Measurements from ENCODE around the gene TCF25.
"Not testable (repeated sequence)": the region's sequence is repeated elsewhere in the genome, so short reads cannot be mapped to it uniquely, and the experiment has no call there.

TCF25 gene

GRCh38 chr16:89905511-89906139 lies 32.2 kb downstream of the TCF25 start:
- DNase-seq (ENCODE audit: low read depth) = no peak

GRCh38 chr16:89906140-89907025 lies 33.0 kb downstream of the TCF25 start:
- DNase-seq (ENCODE audit: low read depth) = no peak

DNA sequence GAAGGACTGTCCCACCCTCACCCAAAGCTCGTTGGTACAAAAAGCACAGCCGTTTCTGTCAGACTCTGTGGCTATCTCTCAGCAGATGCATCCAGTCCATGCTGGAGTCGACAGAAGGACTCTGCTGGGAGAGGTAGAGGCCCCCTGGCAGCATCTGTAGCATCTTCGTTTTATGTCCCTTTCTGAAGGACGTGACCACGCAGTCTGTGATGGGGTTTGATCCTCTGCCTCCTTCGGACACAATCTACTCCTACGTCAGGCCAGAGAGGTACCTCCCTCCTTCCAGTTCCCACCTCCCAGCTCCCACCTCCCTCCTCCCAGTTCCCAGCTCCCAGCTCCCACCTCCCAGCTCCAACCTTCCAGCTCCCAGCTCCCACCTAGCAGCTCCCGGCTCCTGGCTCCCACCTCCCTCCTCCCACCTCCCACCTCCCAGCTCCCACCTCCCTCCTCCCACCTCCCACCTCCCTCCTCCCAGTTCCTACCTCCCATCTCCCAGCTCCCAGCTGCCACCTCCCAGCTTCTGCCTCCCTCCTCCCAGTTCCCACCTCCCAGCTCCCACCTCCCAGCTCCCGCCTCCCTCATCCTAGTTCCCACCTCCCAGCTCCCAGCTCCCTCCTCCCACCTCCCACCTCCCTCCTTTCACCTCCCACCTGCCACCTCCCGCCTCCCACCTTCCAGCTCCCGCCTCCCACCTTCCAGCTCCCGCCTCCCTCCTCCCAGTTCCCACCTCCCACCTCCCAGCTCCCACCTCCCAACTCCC lies 33.8 kb downstream of the TCF25 start:
- DNase-seq (ENCODE audit: low read depth) = no peak

DNA sequence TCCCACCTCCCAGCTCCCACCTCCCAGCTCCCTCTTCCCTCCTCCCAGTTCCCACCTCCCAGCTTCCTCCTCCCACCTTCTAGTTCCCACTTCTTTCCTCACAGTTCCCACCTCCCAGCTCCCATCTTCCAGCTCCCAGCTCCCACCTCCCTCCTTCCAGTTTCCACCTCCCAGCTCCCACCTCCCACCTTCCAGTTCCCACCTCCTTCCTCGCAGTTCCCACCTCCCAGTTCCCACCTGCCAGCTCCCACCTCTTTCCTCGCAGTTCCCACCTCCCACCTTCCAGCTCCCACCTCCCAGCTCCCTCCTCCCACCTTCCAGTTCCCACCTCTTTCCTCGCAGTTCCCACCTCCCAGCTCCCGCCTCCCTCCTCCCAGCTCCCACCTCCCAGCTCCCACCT lies 34.8 kb downstream of the TCF25 start:
- no peak for DNase-seq (ENCODE audit: low read depth)

- no peak for DNase-seq (ENCODE audit: low read depth)
Observed at GRCh38 chr16:89909777-89910716, 36.7 kb downstream of the TCF25 start.

DNA sequence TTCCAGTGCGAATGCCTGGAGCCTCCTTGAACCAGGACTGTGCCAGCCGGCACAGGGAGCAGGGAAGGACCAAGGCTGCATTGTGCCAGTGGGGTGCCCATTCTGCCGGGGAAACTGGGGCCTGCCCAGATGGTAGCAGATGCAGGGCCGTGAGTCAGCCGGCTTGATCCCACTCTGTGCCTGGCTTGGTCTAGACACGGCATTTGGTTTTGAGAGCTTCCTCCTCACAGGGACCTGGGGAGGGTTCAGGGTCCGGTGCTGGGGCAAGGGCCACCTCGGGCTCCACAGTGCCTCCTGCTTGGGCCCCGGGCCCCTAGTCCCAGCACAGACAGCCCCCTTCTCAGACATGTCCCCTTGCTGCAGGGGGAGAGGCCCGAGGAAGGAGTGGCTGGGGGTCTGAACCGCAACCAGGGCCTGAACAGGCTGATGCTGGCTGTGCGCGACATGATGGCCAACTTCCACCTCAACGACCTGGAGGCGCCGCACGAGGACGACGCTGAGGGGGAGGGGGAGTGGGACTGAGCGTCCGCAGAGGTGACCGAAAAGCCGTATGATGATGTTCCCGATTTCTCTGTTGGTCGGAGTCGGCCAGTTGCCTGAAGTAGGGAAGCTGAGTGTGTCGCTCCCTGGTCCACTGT lies 37.4 kb downstream of the TCF25 start:
- DNase-seq (ENCODE audit: low read depth) = no peak

GRCh38 chr16:89911375-89911774 lies 38.0 kb downstream of the TCF25 start:
- DNase-seq (ENCODE audit: low read depth) = no peak

DNA sequence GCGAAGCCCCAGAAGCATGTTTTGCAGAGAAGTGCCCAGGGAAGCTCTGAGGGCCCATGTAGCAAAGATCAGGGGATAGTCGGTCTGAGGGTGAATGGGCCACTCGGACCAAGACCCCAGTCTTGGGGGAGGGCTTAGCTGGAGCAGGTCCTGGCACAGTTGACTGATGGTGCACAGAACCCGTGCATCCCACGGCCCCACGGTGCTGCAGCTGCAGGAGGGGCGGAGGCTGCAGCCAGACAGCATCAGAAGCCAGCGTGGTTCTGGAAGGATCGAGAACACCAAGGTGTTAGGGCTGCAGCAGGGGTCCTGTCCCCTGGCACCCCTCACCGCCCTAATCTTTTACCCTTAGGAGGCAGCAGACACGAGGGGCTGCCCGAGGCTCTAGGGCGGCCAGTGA lies 38.8 kb downstream of the TCF25 start:
- DNase-seq (ENCODE audit: low read depth) = no peak

- no peak for DNase-seq (ENCODE audit: low read depth)
Observed at GRCh38 chr16:89912627-89913026, 39.2 kb downstream of the TCF25 start.

DNA sequence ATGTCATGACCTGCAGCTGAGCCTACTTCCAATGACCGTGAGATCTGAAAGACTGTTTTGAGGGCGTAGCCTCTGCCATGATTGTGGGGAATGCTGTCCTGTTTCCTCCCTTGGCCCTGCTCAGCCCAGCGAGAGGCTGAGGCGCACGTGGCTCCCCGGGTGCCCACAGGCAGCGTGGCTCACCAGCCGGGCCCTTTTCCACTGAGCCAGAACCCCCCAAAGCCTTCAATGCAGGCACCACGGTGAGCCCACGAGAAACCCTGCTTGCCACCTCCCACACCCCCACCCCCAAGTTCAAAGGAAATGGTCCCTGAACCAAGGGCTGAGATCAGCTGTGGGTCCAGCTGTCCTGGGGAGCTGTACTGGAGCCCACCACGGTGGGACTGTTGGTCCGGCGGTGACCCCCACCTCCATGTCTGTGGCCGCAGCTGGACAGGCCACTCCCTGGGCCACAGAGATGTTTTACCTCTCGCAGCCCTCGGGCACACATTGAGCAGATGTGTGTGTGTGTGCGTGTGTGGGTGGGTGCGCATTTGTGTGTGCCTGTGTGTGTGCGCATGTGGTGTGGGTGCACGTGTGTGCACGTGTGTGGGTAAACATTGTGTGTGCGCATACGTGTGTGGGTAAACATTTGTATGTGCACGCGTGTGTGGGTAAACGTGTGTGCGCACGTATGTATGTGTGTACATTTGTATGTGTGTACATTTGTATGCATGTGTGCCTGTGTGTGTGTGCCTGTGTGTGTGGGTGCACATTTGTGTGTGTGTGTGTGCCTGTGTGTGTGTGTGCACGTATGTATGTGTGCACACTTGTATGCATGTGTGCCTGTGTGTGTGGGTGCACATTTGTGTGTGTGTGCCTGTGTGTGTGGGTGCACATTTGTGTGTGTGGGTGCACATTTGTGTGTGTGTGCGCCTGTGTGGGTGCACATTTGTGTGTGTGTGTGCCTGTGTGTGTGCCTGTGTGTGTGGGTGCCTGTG lies 40.3 kb downstream of the TCF25 start:
- no peak for DNase-seq (ENCODE audit: low read depth)

- DNase-seq (ENCODE audit: low read depth) = not testable (repeated sequence)
Observed at GRCh38 chr16:89914642-89915285, 41.4 kb downstream of the TCF25 start.

DNA sequence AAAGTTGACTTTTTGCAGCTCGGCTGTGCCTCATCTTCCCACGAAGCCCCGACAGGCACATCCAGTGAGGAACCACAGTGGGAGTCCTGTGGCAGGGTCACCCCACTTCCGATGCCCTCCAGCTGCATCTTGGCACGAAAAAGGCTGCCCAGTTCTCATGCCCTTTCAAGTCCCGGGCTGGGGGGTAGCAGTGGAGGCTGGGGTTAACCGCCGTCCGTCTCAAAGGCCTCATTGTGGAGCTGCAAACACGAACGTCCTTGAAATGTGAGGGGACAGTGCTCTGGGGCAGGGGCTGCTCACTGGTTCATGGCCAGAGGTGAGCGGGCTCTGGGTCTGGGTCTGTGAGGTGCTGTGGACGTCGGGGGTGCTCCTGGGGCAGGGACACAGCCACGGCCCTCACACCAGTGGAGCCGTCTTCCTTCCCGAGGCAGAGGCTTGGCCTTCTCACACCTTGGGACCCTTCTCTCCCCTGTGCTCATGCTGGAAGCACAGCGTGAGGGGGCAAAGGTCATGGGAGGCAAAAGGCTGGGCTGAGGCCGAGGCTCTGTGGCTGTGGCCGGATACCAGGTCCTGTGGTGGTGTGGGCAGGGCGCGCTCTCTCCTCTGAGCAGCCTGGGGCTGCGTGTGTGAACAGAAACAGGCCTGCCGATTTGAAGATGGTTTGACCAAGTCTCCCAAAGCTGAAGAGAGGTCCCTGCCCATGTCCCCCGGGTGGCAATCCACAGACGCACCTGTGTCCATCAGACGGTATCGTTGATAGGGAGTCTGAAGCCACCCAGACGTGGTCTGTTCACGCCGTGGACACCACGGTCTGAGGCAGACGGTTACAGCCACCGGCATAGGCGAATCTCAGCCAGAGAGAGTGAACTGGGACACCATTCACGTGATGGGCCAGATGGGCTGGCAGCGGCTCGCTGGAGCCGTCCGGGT lies 42.2 kb downstream of the TCF25 start:
- no peak for DNase-seq (ENCODE audit: low read depth)

DNA sequence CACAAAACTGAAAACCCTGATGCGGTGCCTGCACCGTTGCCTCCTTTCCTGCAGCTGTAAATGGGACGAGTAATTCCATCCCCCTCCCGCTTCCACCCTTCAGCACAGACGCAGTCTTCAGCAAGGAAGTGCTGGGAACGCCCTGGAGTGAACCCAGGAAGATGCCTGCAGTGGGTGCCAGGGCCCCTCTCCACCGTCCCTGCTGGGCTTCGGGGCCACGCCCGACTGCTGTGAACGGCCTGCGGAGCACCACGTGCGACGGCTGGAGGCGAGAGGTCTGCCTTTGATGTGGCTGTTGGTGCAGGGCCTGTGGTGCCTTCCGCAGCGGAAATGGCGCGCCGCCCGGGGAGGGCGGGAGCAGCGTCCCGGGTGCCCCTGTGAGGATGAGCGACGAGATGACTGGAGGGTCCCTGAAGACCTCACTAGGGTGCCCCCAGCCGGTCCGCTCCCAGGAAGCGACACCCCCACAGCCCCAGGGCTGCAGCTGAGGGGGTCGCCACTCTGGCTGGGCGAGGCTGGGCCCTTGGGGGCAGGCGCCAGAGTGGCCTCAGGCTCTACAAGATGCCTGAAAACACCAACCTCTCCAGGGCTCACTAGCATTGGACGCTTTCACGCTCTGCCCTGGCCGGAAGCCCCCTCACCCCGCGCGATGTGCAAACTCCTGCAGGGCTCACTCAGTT lies 44.5 kb downstream of the TCF25 start:
- peak; percentile 61 for DNase-seq (ENCODE audit: low read depth)

DNA sequence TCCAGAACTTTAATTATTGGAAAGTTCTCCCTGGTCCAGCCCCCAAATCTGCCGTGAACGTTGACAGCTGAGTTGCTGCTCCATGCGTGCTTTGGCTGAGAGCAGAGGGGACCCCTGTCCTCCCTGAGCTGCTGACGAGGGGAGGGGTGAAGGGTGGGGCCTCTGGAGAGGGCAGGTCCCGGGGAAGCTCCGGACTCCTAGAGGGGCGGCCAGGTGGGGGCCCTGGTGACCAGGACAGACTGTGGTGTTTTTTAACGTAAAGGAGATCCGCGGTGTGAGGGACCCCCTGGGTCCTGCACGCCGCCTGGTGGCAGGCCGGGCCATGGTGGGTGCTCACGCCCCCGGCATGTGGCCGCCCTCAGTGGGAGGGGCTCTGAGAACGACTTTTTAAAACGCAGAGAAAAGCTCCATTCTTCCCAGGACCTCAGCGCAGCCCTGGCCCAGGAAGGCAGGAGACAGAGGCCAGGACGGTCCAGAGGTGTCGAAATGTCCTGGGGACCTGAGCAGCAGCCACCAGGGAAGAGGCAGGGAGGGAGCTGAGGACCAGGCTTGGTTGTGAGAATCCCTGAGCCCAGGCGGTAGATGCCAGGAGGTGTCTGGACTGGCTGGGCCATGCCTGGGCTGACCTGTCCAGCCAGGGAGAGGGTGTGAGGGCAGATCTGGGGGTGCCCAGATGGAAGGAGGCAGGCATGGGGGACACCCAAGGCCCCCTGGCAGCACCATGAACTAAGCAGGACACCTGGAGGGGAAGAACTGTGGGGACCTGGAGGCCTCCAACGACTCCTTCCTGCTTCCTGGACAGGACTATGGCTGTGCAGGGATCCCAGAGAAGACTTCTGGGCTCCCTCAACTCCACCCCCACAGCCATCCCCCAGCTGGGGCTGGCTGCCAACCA lies 45.3 kb downstream of the TCF25 start, which contains the start of gene MC1R:
Gene MC1R (plus strand): TSS at position 410 of the 895 bp plus-strand sequence. CDS start 397 bp downstream, at position 807.
- no peak for DNase-seq (ENCODE audit: low read depth)

- no peak for DNase-seq (ENCODE audit: low read depth)
Observed at GRCh38 chr16:89919535-89920406, 46.4 kb downstream of the TCF25 start.

All from HS-5 (cell line).